HCT116 (cell line): ENCODE measurements around the gene RUFY4. TPM values are rescaled to one million over a fixed set of nuclear protein-coding genes. Genes with fewer than 3 reads are reported as not detected.

Source experiments
- total RNA-seq: library from RNA; stranded (reverse); gene quantifications from one replicate; pipeline ENCODE4 v1.2.1, GENCODE V29; 2021; ENCODE audit not compliant: unreplicated experiment

Gene RUFY4
- total RNA-seq, 1 experiment from 2014 or later: 0.27 TPM

Other genes with a start within 250 kb of the RUFY4 start
- 6.2 TPM for gene TNS1, start 66.3 kb upstream of the RUFY4 start, total RNA-seq
- gene CXCR2, start 56.8 kb downstream of the RUFY4 start, total RNA-seq: 0.15 TPM
- gene CXCR1, start 97.7 kb downstream of the RUFY4 start, total RNA-seq: not detected
- 187 TPM for gene ARPC2, start 147.9 kb downstream of the RUFY4 start, total RNA-seq
- gene GPBAR1, start 191.8 kb downstream of the RUFY4 start, total RNA-seq: 0.27 TPM
- gene AAMP, start 200.9 kb downstream of the RUFY4 start, total RNA-seq: 111 TPM
- 58.1 TPM for gene PNKD, start 201.3 kb downstream of the RUFY4 start, total RNA-seq
- 91.0 TPM for gene TMBIM1, start 223.2 kb downstream of the RUFY4 start, total RNA-seq